Upper lobe of right lung (tissue), 1 donor: Measurements from ENCODE around the gene MESP1. TPM values are rescaled to one million over a fixed set of nuclear protein-coding genes. Genes with fewer than 3 reads are reported as not detected.

ENCODE experiments used
- ATAC-seq: fragments of 200-7000 bp; cut with Tn5 transposase; one replicate; pipeline ENCODE4 v1.9.1; 2020; ENCODE audit warnings: mild to moderate bottlenecking, moderate library complexity
- DNase-seq: peaks from one replicate; pipeline ENCODE4 v3.0.0-alpha.2; 2020
- H3K27ac ChIP-seq: fragments of 200-600 bp; one replicate; pipeline ENCODE4 v1.8.0; 2022
- H3K27me3 ChIP-seq: fragments of 200-600 bp; one replicate; pipeline ENCODE4 v1.8.0; 2022; ENCODE audit warnings: mild to moderate bottlenecking
- H3K36me3 ChIP-seq: fragments of 200-600 bp; one replicate; pipeline ENCODE4 v1.8.0; 2022
- H3K4me1 ChIP-seq: fragments of 200-600 bp; one replicate; pipeline ENCODE4 v1.8.0; 2022
- H3K4me3 ChIP-seq: fragments of 200-600 bp; one replicate; pipeline ENCODE4 v1.8.0; 2022; ENCODE audit warnings: mild to moderate bottlenecking
- H3K9me3 ChIP-seq: fragments of 200-600 bp; one replicate; pipeline ENCODE4 v1.8.0; 2022
- intact Hi-C: fragments of 100-400 bp; cut with DNase I; formaldehyde crosslinking; loops from one replicate; pipeline ENCODE4 v1.11.0; 2022
- total RNA-seq: library from RNA; stranded (reverse); fragmentation: NEBNext Ultra II Directional; extraction: Animal tissue kit (Norgen Biotek cat#: 25700); gene quantifications from one replicate; pipeline ENCODE4 v1.2.1, GENCODE V29; 2021
- TF ChIP-seq, protein P1 (sequence below): fragments of 200-600 bp; IDR thresholded peaks from one replicate; pipeline ENCODE4 v1.8.0; 2022; ENCODE audit warnings: antibody characterized with exemption
- donor health status: DM: no; HTN: yes; CAD: no; lungs with severe emphysema.

MESP1 gene
- total RNA-seq, 1 donor from 2014 or later = 4.9 TPM

DNA sequence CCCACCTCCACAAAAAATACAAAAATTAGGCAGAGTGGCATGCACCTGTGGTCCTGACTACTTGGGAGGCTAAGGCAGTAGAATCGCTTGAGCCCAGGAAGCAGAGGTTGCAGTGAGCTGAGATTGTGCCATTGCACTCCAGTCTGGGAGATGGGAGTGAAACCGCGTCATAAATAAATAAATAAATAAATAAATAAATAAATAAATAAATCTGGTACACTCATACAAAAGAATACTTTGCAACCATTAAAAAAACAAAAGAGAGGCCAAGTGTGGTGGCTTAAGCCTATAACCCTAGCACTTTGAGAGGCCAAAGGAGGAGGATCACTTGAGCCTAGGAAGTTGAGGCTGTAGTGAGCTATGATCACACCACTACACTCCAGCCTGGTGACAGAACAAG is 28.0 kb downstream of the MESP1 start:
- Histone ChIP-seq H3K9me3 (no peaks in the 10 kb centered on the region), H3K36me3 (no peaks in the 10 kb centered on the region), H3K4me3 (no peak overlapping the region), H3K27ac (no peak overlapping the region), H3K27me3 (no peaks in the 10 kb centered on the region), H3K4me1 (no peaks in the 10 kb centered on the region)
- ATAC-seq (no peak), DNase-seq (no peak)
- TF ChIP-seq, protein P1, sequence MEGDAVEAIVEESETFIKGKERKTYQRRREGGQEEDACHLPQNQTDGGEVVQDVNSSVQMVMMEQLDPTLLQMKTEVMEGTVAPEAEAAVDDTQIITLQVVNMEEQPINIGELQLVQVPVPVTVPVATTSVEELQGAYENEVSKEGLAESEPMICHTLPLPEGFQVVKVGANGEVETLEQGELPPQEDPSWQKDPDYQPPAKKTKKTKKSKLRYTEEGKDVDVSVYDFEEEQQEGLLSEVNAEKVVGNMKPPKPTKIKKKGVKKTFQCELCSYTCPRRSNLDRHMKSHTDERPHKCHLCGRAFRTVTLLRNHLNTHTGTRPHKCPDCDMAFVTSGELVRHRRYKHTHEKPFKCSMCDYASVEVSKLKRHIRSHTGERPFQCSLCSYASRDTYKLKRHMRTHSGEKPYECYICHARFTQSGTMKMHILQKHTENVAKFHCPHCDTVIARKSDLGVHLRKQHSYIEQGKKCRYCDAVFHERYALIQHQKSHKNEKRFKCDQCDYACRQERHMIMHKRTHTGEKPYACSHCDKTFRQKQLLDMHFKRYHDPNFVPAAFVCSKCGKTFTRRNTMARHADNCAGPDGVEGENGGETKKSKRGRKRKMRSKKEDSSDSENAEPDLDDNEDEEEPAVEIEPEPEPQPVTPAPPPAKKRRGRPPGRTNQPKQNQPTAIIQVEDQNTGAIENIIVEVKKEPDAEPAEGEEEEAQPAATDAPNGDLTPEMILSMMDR = no peak
- intact Hi-C loops = no loop called here

DNA sequence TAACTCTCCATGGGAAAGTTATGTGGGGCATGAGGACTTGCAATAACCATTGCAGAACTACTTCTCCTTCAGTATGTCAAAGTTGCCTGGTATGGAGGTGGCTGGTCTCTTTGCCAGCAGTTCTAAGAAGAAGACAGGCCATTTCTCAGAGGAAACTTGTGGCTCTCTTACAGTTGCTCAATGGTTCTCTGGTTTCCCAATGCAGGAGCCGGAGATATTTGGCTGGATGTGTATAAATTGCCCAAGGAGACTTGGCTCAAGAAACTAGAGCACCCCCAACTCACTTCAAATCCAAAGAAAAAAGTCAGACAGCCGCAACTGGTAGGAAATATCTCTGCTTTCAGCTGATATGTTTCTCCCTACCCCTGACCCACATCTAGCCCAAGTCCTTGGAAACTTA is 36.3 kb downstream of the MESP1 start:
- TF ChIP-seq, protein P1 = no peak
- Histone ChIP-seq H3K9me3 (no peaks in the 10 kb centered on the region), H3K36me3 (no peaks in the 10 kb centered on the region), H3K4me1 (no peaks in the 10 kb centered on the region), H3K27me3 (no peaks in the 10 kb centered on the region), H3K4me3 (no peak overlapping the region), H3K27ac (no peak overlapping the region)
- peak; percentile 81 for ATAC-seq
- intact Hi-C loops = no loop called here
- no peak for DNase-seq

DNA sequence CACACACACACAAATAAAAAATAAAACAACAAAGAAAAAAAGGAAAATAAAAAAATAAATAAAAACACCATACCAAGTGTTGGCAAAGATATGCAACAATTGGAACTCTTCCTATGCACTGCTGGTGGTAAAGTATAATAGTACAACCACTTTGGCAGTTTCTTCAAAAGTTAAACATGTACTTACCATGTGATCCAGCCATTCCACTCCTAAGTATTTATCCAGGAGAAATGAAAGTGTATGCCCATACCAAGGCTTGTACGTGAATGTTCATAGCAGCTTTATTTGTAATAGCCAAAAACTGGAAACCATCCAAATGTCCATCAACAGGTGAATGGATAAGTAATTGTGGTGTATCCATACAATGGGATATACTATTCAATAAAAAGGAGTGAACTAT is 43.5 kb downstream of the MESP1 start:
- Histone ChIP-seq H3K27me3 (no peaks in the 10 kb centered on the region), H3K4me1 (no peaks in the 10 kb centered on the region), H3K9me3 (no peaks in the 10 kb centered on the region), H3K27ac (no peak overlapping the region), H3K4me3 (no peak overlapping the region), H3K36me3 (no peaks in the 10 kb centered on the region)
- ATAC-seq (peak; percentile 50), DNase-seq (no peak)
- intact Hi-C loops = no loop called here
- TF ChIP-seq, protein P1 = no peak

DNA sequence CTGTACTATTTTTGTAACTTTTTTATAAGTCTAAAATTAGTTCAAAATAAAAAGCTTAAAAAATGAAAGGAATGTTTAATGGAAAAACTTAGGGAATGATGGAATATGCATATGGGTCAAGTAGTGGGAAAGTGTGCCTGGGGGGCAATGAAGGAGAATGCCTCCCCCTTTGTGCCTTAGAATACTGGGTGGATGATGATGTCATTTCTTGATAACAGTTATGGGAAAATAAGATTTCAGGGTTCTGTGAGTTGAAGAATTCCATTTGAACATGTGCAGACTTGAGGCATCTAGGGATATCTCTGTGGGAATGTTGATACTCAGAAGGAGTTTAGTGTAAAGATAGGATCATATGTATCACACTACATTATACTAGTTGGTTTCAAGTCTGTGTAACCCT is 46.6 kb downstream of the MESP1 start:
- Histone ChIP-seq H3K27ac (no peak overlapping the region), H3K9me3 (no peaks in the 10 kb centered on the region), H3K36me3 (no peaks in the 10 kb centered on the region), H3K27me3 (no peaks in the 10 kb centered on the region), H3K4me3 (no peak overlapping the region), H3K4me1 (no peaks in the 10 kb centered on the region)
- no peak for ATAC-seq
- intact Hi-C loops = no loop called here
- TF ChIP-seq, protein P1 = no peak
- no peak for DNase-seq

Other genes with a start within 250 kb of the MESP1 start
- 0.09 TPM for gene TICRR, start 175.8 kb downstream of the MESP1 start, total RNA-seq
- 2.1 TPM for gene KIF7, start 95.8 kb downstream of the MESP1 start, total RNA-seq
- 1.1 TPM for gene PLIN1, start 71.9 kb downstream of the MESP1 start, total RNA-seq
- 9.1 TPM for gene PEX11A, start 60.5 kb downstream of the MESP1 start, total RNA-seq
- gene WDR93, start 60.4 kb downstream of the MESP1 start, total RNA-seq = not detected
- gene MESP2, start 25.1 kb upstream of the MESP1 start, total RNA-seq = not detected
- gene ANPEP, start 63.6 kb upstream of the MESP1 start, total RNA-seq = 42.6 TPM
- gene AP3S2, start 142.7 kb upstream of the MESP1 start, total RNA-seq = 32.1 TPM
- 30.5 TPM for gene ARPIN, start 161.7 kb upstream of the MESP1 start, total RNA-seq